GM18858 (cell line): Measurements from ENCODE around the gene FOXI3.
"Not testable (repeated sequence)": the region's sequence is repeated elsewhere in the genome, so short reads cannot be mapped to it uniquely, and the experiment has no call there.

Experiments used
- ATAC-seq: cut with Tn5 transposase; IDR thresholded peaks from one replicate; pipeline ENCODE4 v1.9.1; 2021; ENCODE audit not compliant: unreplicated experiment

Gene FOXI3

DNA sequence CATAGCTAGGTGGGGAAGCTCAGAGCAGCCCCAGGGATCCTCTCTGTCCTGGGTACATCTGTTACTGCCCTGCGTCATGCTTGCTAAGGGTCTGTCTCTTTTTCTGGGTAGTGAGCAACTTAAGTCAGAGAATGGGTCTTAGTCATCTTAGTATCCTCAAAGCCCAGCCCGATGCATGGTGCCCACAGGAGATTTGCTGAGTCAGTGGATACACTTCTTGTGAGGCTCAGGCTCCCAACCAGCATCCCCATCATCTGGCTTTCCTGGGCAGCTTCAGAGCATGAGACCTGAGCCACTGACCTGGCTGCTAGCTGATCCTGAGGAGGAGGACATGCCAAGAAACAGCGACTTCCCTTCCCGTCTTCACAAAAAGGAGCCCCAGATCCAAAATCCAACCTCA lies 10.0 kb downstream of the FOXI3 start:
- ATAC-seq: no peak

- ATAC-seq: no peak
Observed at GRCh38 chr2:88442061-88442460, 10.4 kb downstream of the FOXI3 start.

DNA sequence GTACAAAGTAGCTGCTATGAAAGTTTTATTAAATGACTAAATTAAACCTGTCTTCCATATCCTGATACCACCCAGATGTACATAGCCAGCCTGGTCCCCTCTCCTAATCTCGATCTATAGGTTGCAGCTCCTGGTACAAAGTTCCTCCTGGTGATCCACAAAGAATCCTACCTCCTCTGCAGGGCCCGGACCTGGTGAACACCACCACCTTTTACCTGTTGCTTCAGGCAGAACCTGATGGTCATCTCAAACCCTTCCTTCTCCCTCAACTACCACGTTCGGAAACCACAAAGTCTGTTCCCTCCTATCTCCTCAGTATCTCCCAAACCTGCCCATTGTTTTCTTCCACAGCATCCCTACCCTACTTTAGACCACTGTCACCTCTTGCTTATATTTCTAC lies 15.5 kb downstream of the FOXI3 start:
- ATAC-seq: no peak

GRCh38 chr2:88429929-88430328 lies 22.6 kb downstream of the FOXI3 start:
- ATAC-seq: no peak

- ATAC-seq: no peak
Observed at GRCh38 chr2:88423733-88424132, 28.8 kb downstream of the FOXI3 start.

DNA sequence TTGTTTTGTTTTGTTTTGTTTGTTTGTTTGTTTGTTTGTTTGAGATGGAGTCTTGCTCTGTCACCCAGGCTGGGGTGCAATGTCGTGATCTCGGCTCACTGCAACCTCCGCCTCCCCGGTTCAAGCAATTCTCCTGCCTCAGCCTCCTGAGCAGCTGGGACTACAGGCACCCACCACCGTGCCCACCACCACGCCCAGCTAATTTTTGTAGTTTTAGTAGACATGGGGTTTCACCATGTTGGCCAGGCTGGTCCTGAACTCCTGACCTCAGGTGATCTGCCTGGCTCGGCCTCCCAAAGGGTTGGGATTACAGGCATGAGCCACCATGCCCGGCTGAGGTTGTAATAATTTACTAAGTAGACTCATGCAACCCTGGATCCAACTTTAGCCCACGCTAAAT lies 33.4 kb downstream of the FOXI3 start:
- ATAC-seq: not testable (repeated sequence)

- ATAC-seq: no peak
Observed at GRCh38 chr2:88416016-88416663, 36.4 kb downstream of the FOXI3 start.

DNA sequence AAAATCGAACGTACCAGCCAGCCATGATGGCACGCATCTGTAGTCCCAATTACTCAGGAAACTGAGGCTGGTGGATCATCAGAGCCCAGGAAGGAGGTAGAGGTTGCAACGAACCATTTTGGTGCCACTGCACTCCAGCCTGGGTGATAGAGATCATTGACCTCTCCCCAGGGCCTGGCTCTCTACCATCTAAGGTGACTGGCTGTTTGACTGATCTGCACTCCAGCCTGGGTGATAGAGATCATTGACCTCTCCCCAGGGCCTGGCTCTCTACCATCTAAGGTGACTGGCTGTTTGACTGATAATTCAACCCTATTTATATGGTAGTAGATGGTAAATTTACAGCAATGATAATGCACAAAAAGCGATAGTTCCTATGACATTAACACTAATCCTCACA lies 43.6 kb downstream of the FOXI3 start:
- not testable (repeated sequence) for ATAC-seq

- ATAC-seq: no peak
Observed at GRCh38 chr2:88400037-88400767, 52.3 kb downstream of the FOXI3 start.

DNA sequence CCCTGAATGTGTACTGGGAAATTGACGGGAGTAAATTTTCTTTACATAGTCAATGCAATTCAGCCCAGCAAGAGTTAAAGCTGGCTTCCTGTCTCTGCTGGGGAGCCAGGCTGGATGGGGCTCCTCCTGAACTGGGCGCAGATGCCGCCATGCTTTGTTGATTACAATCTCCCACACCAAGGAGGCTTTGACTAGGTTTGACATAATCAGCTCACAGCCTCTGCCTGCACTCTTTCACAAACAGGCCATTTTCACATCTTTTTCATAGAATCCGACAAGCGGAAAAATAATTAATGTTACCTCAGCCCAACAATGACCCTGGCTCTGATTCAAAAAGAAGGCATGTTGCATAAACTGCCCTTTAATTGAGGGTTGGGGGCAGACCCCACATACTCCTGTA lies 54.3 kb downstream of the FOXI3 start:
- ATAC-seq: no peak
